Inflammatory macrophage (primary cell): Measurements from ENCODE around the gene CA5A.
"Not testable (repeated sequence)": the region's sequence is repeated elsewhere in the genome, so short reads cannot be mapped to it uniquely, and the experiment has no call there.

Experiments used
- DNase-seq, 2 donors: peaks; one replicate each; pipeline ENCODE4 v3.0.0-alpha.2; 2020 to 2022

The CA5A gene

GRCh38 chr16:87922250-87922871 is 14.0 kb downstream of the CA5A start:
- no peak for DNase-seq

DNA sequence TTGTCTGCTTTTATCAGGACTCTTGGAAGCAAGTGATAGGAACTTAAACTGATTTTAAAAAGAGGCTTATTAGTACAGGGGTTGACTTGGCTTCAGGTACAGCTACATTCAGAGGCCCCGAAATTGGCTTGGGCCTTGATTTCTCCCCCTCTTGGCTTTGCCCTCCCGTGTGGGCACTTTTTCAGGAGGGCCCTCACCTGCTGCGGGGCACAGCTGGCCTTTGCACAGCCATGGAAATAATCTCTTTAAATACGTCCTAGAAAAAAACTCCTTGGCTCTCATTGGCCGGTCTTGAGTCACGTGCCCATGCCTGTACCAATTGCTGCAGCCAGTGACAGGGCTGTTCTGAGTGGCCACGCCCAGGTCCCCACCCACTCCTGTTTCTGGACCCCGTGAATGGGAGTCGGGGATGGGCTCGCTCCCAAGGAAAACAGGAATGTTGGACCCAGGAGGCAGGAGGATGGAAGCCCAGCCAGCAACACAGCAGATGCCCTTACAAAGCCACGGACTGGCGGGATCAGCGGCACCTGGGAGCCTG is 15.0 kb downstream of the CA5A start:
- no peak for DNase-seq

DNA sequence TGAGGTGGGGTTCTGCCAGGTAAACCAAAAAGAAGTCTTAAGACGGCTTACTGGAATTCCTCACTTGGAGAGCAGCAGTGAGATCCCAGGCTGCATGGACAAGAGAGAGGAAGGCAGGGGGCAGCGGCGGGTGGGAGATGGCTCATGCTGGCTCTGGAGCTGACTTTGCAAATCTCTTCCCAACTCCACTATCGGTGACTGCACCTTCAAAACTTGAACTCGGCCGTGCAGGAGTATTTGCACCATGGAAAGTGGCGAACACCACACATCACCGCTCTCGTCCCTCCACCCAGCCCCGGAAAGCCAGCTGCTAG is 16.7 kb downstream of the CA5A start:
- DNase-seq: no peak

GRCh38 chr16:87918866-87919680 is 17.3 kb downstream of the CA5A start:
- peak; percentile 33 to 54 for DNase-seq

DNA sequence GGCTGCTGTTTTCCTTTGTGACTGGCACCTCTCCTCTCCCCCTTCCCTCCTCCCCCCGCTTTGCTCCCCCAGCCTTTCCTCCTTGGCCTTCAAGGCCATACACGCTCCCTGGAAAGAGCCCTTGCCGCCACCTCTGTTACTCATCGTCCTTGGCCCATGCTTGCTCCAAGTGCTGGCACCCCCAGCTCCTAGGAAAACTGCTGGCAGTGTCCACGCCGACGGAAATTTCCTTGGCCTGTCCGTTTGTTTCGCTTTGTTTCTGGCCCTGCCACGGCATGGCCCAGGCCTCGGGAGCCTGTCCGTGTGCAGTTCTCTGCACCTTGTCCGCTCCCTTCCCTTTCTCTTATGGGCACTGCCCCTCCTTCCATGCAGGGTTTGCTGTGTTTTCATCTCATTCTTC is 18.0 kb downstream of the CA5A start:
- DNase-seq: no peak

DNA sequence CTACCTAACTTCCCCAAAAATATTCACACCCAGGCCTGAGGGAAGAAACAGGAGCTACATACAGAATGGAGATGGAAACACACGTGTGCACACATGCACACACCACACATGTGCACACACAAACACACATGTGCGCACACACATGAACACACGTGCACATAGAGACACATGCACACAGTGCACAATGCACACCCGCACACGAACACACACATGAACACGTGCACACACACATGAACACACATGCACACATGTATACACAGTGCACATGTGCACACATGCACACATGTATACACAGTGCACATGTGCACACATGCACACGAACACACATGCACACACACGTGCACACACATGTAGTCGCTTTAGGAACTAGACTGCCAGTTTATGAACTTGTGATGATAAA is 18.8 kb downstream of the CA5A start:
- DNase-seq: no peak

- no peak for DNase-seq
These were observed 21.5 kb downstream of the CA5A start for GRCh38 chr16:87914812-87915211.

GRCh38 chr16:87914021-87914725 is 22.2 kb downstream of the CA5A start:
- DNase-seq: peak in 1 of 2 donors; percentile 68

GRCh38 chr16:87912691-87913090 is 23.6 kb downstream of the CA5A start:
- DNase-seq: not testable (repeated sequence)

DNA sequence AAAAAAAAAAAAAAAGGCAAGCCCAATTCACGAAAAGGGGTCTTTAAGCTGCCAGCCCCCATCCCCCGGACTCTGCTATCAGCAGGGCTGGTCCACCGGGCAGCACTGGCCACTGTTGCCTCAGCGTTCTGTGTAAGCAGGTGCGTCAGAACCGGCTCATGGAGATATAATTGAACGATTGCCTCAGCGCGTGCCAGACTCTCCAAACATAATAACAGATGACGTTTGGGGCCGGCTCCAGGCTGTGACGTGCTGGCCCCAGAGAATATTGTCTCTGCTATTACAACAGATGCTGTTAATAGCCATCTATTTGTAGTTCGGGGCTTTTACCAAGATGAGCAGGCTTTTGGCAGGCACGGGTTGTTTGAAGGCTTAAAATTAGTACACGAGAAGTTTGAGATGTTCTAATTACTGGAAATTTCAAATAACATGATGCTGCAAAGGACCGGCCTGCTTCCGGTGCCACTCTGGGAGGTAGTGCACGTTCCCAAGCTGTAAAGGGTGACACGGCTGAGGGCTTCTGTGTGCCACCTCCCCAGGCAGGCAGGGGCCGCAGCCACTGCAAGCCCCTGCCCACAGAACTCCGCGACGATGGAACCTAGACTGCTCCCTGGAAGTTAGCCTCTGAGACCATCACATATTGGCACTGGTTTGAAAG is 25.1 kb downstream of the CA5A start:
- not testable (repeated sequence) for DNase-seq

- DNase-seq: peak; percentile 76 to 81
These were observed 27.0 kb downstream of the CA5A start for GRCh38 chr16:87909203-87909935.

GRCh38 chr16:87908101-87908500 is 28.2 kb downstream of the CA5A start:
- DNase-seq: not testable (repeated sequence)

DNA sequence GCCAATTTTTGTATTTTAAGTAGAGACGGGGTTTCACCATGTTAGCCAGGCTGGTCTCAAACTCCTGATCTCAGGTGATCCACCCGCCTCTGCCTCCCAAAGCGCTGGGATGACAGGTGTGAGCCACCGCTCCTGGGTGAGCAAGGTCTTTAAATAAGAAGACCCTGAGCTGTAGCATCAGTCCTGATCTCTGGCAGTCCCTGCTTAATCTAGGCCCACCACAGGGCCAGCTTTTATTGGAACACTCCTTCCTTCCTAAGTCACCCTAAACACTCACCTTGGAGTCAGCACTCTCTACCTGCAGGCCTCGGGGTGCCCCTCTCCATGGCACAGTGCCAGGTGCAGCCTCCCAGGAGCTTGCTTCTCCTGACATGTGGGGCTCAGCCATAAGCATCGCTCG is 30.8 kb downstream of the CA5A start:
- DNase-seq: not testable (repeated sequence)

DNA sequence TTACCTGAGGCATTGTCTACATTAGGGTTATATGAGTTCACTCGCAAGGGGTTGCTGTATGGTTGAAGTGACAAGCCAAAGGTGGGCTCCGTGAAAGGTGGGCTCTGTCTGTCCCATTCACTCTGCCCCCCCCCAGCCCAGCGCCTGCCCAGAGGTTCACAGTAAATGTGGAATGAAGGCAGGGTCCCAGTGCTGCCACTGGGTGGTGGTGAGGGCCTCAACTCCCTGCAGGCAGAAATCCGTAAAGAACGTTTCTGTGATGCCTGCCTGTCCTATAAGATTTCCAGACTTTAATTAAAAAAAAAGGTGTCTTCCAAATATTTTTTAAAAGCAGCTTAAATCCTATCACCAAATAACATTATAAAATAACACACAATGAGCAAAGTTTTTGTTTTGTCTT is 31.4 kb downstream of the CA5A start:
- DNase-seq: not testable (repeated sequence)

- not testable (repeated sequence) for DNase-seq
These were observed 35.8 kb downstream of the CA5A start for GRCh38 chr16:87900489-87900888.

DNA sequence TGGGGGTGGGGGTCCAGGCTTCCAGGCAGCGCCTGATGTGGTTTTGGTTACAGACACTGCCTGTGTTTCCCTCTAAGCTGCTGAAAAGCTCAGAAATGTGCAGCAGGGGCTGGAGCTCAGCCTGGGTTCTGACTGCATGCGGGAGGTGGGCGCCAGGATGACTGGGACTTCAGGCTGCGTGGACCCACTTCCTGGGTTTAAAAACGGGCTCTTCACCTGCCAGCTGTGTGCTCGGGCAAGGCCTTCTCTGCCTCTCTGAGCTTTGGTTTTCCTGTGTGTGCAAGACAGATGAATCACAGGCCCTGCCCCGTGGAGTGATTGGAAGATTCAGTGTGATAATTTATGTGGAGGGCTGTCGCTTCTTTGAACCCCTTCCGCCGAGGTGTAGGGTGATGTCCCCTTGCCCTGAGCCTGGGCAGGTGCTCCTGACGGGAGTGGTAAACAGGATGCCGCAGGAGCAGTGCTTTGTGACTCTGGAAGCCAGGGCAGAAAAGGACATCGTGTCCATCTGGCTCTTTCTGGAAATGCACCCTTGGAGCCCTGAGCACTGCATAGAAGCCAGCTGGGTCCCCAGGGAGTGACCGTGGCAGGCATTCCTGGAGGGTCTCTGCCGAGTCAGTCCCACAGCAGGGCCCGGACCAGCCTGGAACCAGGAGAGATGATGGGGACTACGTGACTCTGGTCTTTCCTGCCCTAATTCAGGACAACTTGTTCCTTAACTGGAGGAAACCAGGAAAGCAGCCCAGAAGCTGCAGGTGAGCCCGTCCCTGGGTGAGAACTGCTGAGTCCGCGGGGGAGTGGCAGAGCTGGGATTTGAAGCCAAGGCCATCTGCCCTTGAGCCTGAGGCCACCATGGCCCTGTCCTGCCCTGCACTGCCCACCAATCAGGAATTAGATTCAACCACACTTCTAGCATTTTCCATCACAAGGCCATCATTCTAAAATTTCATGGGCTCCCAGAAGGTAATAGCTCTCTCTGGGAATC is 38.5 kb downstream of the CA5A start:
- peak in 1 of 2 donors; percentile 18 for DNase-seq

GRCh38 chr16:87896924-87897520 is 39.3 kb downstream of the CA5A start:
- not testable (repeated sequence) for DNase-seq

DNA sequence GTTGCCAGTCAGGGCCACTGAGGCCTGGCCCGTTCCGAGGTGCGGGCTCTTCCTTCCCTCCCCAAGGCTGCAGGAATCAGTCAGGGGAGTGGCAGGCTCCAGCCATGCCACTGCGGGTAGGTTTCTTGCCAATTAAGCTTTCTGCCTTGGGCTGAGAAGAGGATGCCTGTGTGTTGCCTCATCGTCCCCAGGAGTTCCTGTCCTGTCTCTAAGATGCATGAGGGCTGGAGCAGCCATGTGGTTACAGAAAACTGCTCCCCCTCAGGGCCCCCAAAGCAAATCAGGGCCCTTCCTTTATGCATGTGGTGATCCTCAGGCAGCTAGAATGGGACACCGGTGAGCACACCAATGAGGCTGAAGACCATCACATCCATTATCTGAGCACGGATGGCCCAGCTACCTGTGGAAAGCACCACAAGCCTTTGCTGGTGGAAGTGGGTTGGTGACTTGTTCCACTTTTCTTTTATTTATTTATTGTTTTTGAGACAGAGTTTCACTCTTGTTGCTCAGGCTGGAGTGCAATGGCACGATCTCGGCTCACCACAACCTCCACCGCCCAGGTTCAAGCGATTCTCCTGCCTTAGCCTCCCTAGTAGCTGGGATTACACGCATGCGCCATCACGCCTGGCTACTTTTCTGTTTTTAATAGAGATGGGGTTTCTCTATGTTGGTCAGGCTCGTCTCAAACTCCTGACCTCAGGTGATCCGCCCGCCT is 40.0 kb downstream of the CA5A start:
- peak; percentile 40 to 51 for DNase-seq

DNA sequence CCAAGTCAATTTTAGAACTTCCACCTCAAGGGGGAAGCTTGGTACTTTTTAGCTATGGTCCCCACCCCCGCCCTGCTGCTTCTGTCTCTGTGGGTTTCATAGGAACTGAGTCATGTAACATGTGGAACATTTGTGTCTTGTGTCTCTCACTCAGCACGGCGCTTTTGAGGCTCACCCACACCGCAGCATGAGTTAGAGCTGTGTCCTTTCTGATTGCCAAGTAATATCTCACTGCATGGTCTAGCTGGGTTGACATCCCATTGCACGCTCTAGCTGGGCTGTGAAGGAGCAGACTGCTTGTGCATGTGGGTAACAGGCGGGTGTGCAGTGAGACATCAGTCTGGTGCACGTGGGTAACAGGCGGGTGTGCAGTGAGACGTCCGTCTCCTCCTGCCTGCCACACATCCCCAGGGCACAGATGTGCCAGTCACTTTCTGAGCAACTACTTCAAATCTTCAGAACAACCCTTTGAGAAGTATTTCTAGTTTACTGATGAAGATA is 40.6 kb downstream of the CA5A start:
- peak; percentile 93 to 98 for DNase-seq
